Stomach (tissue), 4 donors: Measurements from ENCODE around the gene EVC.
"Not testable (repeated sequence)": the region's sequence is repeated elsewhere in the genome, so short reads cannot be mapped to it uniquely, and the experiment has no call there.

Experiments
- CTCF ChIP-seq, 7 experiments: fragments of 450-650 bp in 4 of 7; fragments of 200-600 bp in 3 of 7; sonication (generic) in 3 of 7; IDR thresholded peaks; one replicate each; pipeline ENCODE4 v1.5.1; 2016 to 2019; ENCODE audit warnings: antibody characterized with exemption in 7 of 7, control low read depth in 2 of 7, mild to moderate bottlenecking in 1 of 7
- POLR2A ChIP-seq, 4 donors: fragments of 450-650 bp; IDR thresholded peaks; one replicate each; pipeline ENCODE4 v1.6.1; 2016; ENCODE audit warnings: antibody characterized with exemption in 4 of 4, control low read depth in 2 of 4, mild to moderate bottlenecking in 1 of 4, moderate library complexity in 1 of 4
- POLR2AphosphoS5 ChIP-seq, 3 donors: sonication (generic); formaldehyde crosslinking; IDR thresholded peaks; one replicate each; pipeline ENCODE4 v1.6.1; 2016; ENCODE audit warnings: antibody characterized with exemption in 3 of 3

GRCh38 chr4:5837483-5837882 lies 126.5 kb downstream of the EVC start:
- TF ChIP-seq CTCF, POLR2AphosphoS5, POLR2A (IDR thresholded peaks at IDR 0.05): not testable (repeated sequence)
